Activated T-cell treated with anti-CD3 and anti-CD28 coated beads, Interleukin-2, amount 50 U/mL, for 72 hours (primary cell): ENCODE data around the gene ADA. TPM values are rescaled to one million over a fixed set of nuclear protein-coding genes. Genes with fewer than 3 reads are reported as not detected.

ENCODE experiments used
- total RNA-seq, 2 donors: library from RNA; stranded (reverse); gene quantifications; one replicate each; pipeline ENCODE4 v1.2.3, GENCODE V29; 2022

ADA gene
- total RNA-seq, 2 donors from 2014 or later, result 26.7 to 43.4 TPM

Other genes with a start within 250 kb of the ADA start
- gene TTPAL, start 175.8 kb downstream of the ADA start, total RNA-seq, result 10 to 100 TPM; 15.9 to 21.0 TPM
- gene SERINC3, start 129.6 kb downstream of the ADA start, total RNA-seq, result 10 to 100 TPM; 85.6 to 100.0 TPM
- 10 to 100 TPM; 10.3 to 13.6 TPM for gene PKIG, start 69.1 kb downstream of the ADA start, total RNA-seq
- not detected for gene CCN5, start 63.7 kb upstream of the ADA start, total RNA-seq
- under 1 TPM; 0.48 to 0.63 TPM for gene KCNK15, start 94.2 kb upstream of the ADA start, total RNA-seq
- under 1 TPM; 0.05 to 0.07 TPM for gene RIMS4, start 158.8 kb upstream of the ADA start, total RNA-seq
- 100 to 1,000 TPM; 196 to 198 TPM for gene YWHAB, start 234.0 kb upstream of the ADA start, total RNA-seq